H9 (cell line): ENCODE results near the gene CCDC69. TPM values are rescaled to one million over a fixed set of nuclear protein-coding genes. Genes with fewer than 3 reads are reported as not detected.

Experiments used
- DNase-seq: peaks from one replicate; pipeline ENCODE4 v3.0.0-alpha.2; 2017
- H2AFZ ChIP-seq: one replicate; pipeline ENCODE4 v1.6.1; 2013; ENCODE audit warnings: mild to moderate bottlenecking, low read length, control low read depth, moderate library complexity
- H2AK5ac ChIP-seq: 2 replicates; pipeline ENCODE4 v1.6.1; 2013; ENCODE audit warnings: low read length, control low read depth, mixed read lengths; ENCODE audit not compliant: insufficient read length
- H2BK120ac ChIP-seq: one replicate; pipeline ENCODE4 v1.6.1; 2013; ENCODE audit warnings: low read depth, mild to moderate bottlenecking, low read length, control low read depth, inconsistent platforms; ENCODE audit not compliant: poor library complexity, severe bottlenecking
- H2BK12ac ChIP-seq: 2 replicates; pipeline ENCODE4 v1.6.1; 2013; ENCODE audit warnings: low read length, control low read depth, mixed read lengths, low read depth; ENCODE audit not compliant: insufficient read length
- H2BK15ac ChIP-seq: 2 replicates; pipeline ENCODE4 v1.6.1; 2013; ENCODE audit warnings: low read depth, low read length, control low read depth
- H2BK20ac ChIP-seq: one replicate; pipeline ENCODE4 v1.6.1; 2013; ENCODE audit warnings: low read depth, mild to moderate bottlenecking, low read length, control low read depth, inconsistent platforms; ENCODE audit not compliant: poor library complexity, severe bottlenecking
- H2BK5ac ChIP-seq: 2 replicates; pipeline ENCODE4 v1.6.1; 2013; ENCODE audit warnings: low read length, control low read depth, mixed read lengths; ENCODE audit not compliant: insufficient read length
- H3K14ac ChIP-seq: 2 replicates; pipeline ENCODE4 v1.6.1; 2013; ENCODE audit warnings: low read length, control low read depth; ENCODE audit not compliant: insufficient read depth
- H3K18ac ChIP-seq: 2 replicates; pipeline ENCODE4 v1.6.1; 2013; ENCODE audit warnings: low read depth, mild to moderate bottlenecking, mixed read lengths, low read length, control low read depth; ENCODE audit not compliant: insufficient read length
- H3K23ac ChIP-seq: 2 replicates; pipeline ENCODE4 v1.6.1; 2013; ENCODE audit warnings: low read length, control low read depth, mixed read lengths, low read depth; ENCODE audit not compliant: insufficient read length
- H3K23me2 ChIP-seq: 2 replicates; pipeline ENCODE4 v1.6.1; 2013; ENCODE audit warnings: low read depth, mild to moderate bottlenecking, mixed read lengths, low read length, control low read depth; ENCODE audit not compliant: insufficient read length, poor library complexity, severe bottlenecking
- H3K27ac ChIP-seq: 2 replicates; pipeline ENCODE4 v1.5.1; 2013; ENCODE audit warnings: low read length, control low read depth, mixed read lengths, low read depth; ENCODE audit not compliant: insufficient read length
- H3K27me3 ChIP-seq: 2 replicates; pipeline ENCODE4 v1.6.1; 2013; ENCODE audit warnings: low read length, control low read depth, inconsistent platforms; ENCODE audit not compliant: insufficient read depth
- H3K4ac ChIP-seq: 2 replicates; pipeline ENCODE4 v1.6.1; 2013; ENCODE audit warnings: low read depth, mild to moderate bottlenecking, control low read depth, inconsistent platforms, low read length, moderate library complexity
- H3K4me1 ChIP-seq: 2 replicates; pipeline ENCODE4 v1.6.1; 2013; ENCODE audit warnings: low read length, control low read depth, inconsistent platforms; ENCODE audit not compliant: insufficient read depth
- H3K4me2 ChIP-seq: 2 replicates; pipeline ENCODE4 v1.6.1; 2013; ENCODE audit warnings: low read length, control low read depth, mixed read lengths; ENCODE audit not compliant: insufficient read length, insufficient read depth
- H3K56ac ChIP-seq: 2 replicates; pipeline ENCODE4 v1.6.1; 2013; ENCODE audit warnings: low read depth, mild to moderate bottlenecking, mixed read lengths, low read length, control low read depth; ENCODE audit not compliant: insufficient read length
- H3K79me1 ChIP-seq: 2 replicates; pipeline ENCODE4 v1.6.1; 2013; ENCODE audit warnings: low read depth, mild to moderate bottlenecking, moderate library complexity, low read length, control low read depth, inconsistent platforms; ENCODE audit not compliant: insufficient read depth, poor library complexity, severe bottlenecking
- H3K79me2 ChIP-seq: 2 replicates; pipeline ENCODE4 v1.6.1; 2013; ENCODE audit warnings: low read length, control low read depth, inconsistent platforms; ENCODE audit not compliant: insufficient read depth
- H3K9ac ChIP-seq: 2 replicates; pipeline ENCODE4 v1.6.1; 2013; ENCODE audit warnings: low read length, control low read depth, mixed read lengths; ENCODE audit not compliant: insufficient read length; ENCODE audit errors: extremely low read depth
- H3K9me3 ChIP-seq: one replicate; pipeline ENCODE4 v1.6.1; 2013; ENCODE audit warnings: low read depth, low read length, inconsistent platforms; ENCODE audit not compliant: control insufficient read depth
- H3T11ph ChIP-seq: one replicate; pipeline ENCODE4 v1.6.1; 2013; ENCODE audit warnings: mild to moderate bottlenecking, low read length, control low read depth, inconsistent platforms
- H4K20me1 ChIP-seq: one replicate; pipeline ENCODE4 v1.6.1; 2013; ENCODE audit not compliant: control insufficient read depth, insufficient read length, insufficient read depth
- H4K5ac ChIP-seq: 2 replicates; pipeline ENCODE4 v1.6.1; 2013; ENCODE audit warnings: low read depth, mild to moderate bottlenecking, mixed read lengths, low read length, control low read depth; ENCODE audit not compliant: insufficient read length
- H4K8ac ChIP-seq: replicated peaks from 2 replicates; pipeline ENCODE4 v1.6.1; 2013; ENCODE audit warnings: low read length, control low read depth, mixed read lengths, low read depth; ENCODE audit not compliant: insufficient read length
- H4K91ac ChIP-seq: 2 replicates; pipeline ENCODE4 v1.6.1; 2013; ENCODE audit warnings: low read depth, mild to moderate bottlenecking, moderate library complexity, mixed read lengths, low read length, control low read depth; ENCODE audit not compliant: insufficient read length
- H3K27ac Mint-ChIP-seq, 3 experiments: 2 replicates in 2 of 3; 3 replicates in 1 of 3; pipeline ENCODE4 v1.8.0; 2020 to 2021; ENCODE audit warnings: mixed read lengths in 3 of 3, mild to moderate bottlenecking in 1 of 3, moderate library complexity in 1 of 3
- H3K27me3 Mint-ChIP-seq: 2 replicates; pipeline ENCODE4 v1.8.0; 2021; ENCODE audit warnings: low read depth, mild to moderate bottlenecking, moderate library complexity, mixed read lengths
- H3K36me3 Mint-ChIP-seq, 3 experiments: 2 replicates in 2 of 3; 3 replicates in 1 of 3; pipeline ENCODE4 v1.8.0; 2020 to 2021; ENCODE audit warnings: low read depth in 3 of 3, mixed read lengths in 3 of 3; ENCODE audit not compliant: insufficient read depth in 1 of 3
- H3K4me1 Mint-ChIP-seq, 2 experiments: 2 replicates each; pipeline ENCODE4 v1.8.0; 2020; ENCODE audit warnings: mixed read lengths in 2 of 2
- H3K4me3 Mint-ChIP-seq, 2 experiments: 2 replicates in 1 of 2; 3 replicates in 1 of 2; pipeline ENCODE4 v1.8.0; 2020 to 2021; ENCODE audit warnings: mild to moderate bottlenecking in 2 of 2, mixed read lengths in 2 of 2, moderate library complexity in 1 of 2
- H3K9me3 Mint-ChIP-seq, 2 experiments: 2 replicates in 1 of 2; 3 replicates in 1 of 2; pipeline ENCODE4 v1.8.0; 2020; ENCODE audit warnings: mild to moderate bottlenecking in 2 of 2, mixed read lengths in 2 of 2, moderate library complexity in 1 of 2
- CTCF ChIP-seq: fragments of 200-600 bp; sonication (generic); conservative IDR thresholded peaks from 3 replicates; pipeline ENCODE4 v1.8.0; 2021; ENCODE audit warnings: antibody characterized with exemption, mild to moderate bottlenecking
- WGBS: extraction: QIAGEN DNeasy Blood & Tissue Kit; methylation state at CpG from one replicate; pipeline ENCODE4 v1.1.7; 2013; ENCODE audit warnings: missing lambda C conversion rate, low lambda C conversion rate, mixed read lengths; ENCODE audit not compliant: insufficient read length; ENCODE audit errors: extremely low coverage; 5-methylcytosine and 5-hydroxymethylcytosine counted together
- total RNA-seq: library from RNA; stranded (reverse); gene quantifications from 2 replicates; pipeline ENCODE4 v1.2.1, GENCODE V29; 2021

The CCDC69 gene
- total RNA-seq, 1 experiment from 2014 or later: 5.3 TPM

- no peak for DNase-seq
- H2BK120ac ChIP-seq: no peak overlapping the region
- H2BK20ac ChIP-seq: no peak overlapping the region
- H3K4me2 ChIP-seq: no peak overlapping the region
- Mint-ChIP-seq H3K27ac (peak overlapping the region in 1 of 3 experiments; percentile 8; a peak in 1 of 7 replicates), H3K36me3 (peaks cover 0 to 6% (median 3%) of the 10 kb centered on the region in 3 experiments; a peak in 4 of 7 replicates), H3K27me3 (no peaks in the 10 kb centered on the region), H3K9me3 (no peaks in the 10 kb centered on the region), H3K4me3 (no peak overlapping the region), H3K4me1 (peaks cover 13 to 27% of the 10 kb centered on the region in 2 experiments)
- H4K91ac ChIP-seq: no peak overlapping the region
- no peaks in the 10 kb centered on the region; the same call in 1 of the 2 replicates for H3K4me1 ChIP-seq
- no peak overlapping the region for H2AFZ ChIP-seq
- no peak overlapping the region for H2AK5ac ChIP-seq
- H4K5ac ChIP-seq: no peak overlapping the region
- H3K27me3 ChIP-seq: no peaks in the 10 kb centered on the region
- no peak overlapping the region for H3K14ac ChIP-seq
- H2BK12ac ChIP-seq: no peak overlapping the region
- H3K79me1 ChIP-seq: no peaks in the 10 kb centered on the region
- no peak overlapping the region for H3T11ph ChIP-seq
- no peak overlapping the region for H3K23ac ChIP-seq
- no peak overlapping the region for H3K4ac ChIP-seq
- H3K18ac ChIP-seq: no peak overlapping the region
- H2BK15ac ChIP-seq: no peak overlapping the region
- no peak overlapping the region for H2BK5ac ChIP-seq
- TF ChIP-seq CTCF: no peak
- H3K9ac ChIP-seq: no peak overlapping the region
- WGBS: no CpG with 5 or more reads among the region's 2 CpGs
- H4K20me1 ChIP-seq: no peaks in the 10 kb centered on the region
- no peak overlapping the region for H3K27ac ChIP-seq
- no peaks in the 10 kb centered on the region for H3K23me2 ChIP-seq
- no peaks in the 10 kb centered on the region for H3K9me3 ChIP-seq
- H3K56ac ChIP-seq: no peak overlapping the region
- H4K8ac ChIP-seq: no peak overlapping the region
- H3K79me2 ChIP-seq: no peaks in the 10 kb centered on the region
Measured at GRCh38 chr5:151151263-151151660, 72.6 kb downstream of the CCDC69 start.
